NB4 (cell line): ENCODE results near the gene EPHA4.

ENCODE experiments used
- DNase-seq: peaks from one replicate; pipeline ENCODE4 v3.0.0; 2010; ENCODE audit warnings: low read depth
- H3K4me3 ChIP-seq: one replicate; pipeline ENCODE4 v1.5.1; 2011; ENCODE audit warnings: mild to moderate bottlenecking, low read depth, low read length, moderate library complexity
- MYC ChIP-seq: IDR thresholded peaks from 2 replicates; pipeline ENCODE4 v1.6.1; 2011; ENCODE audit warnings: low read depth, low read length
- POLR2A ChIP-seq: IDR thresholded peaks from 2 replicates; pipeline ENCODE4 v1.6.1; 2011; ENCODE audit warnings: mild to moderate bottlenecking; ENCODE audit not compliant: insufficient read length; ENCODE audit errors: extremely low read depth
- TF ChIP-seq, protein P1 (sequence below): IDR thresholded peaks from 2 replicates; pipeline ENCODE4 v1.6.1; 2011; ENCODE audit warnings: low read depth, low read length
- TF ChIP-seq, protein P2 (sequence below): IDR thresholded peaks from one replicate; pipeline ENCODE4 v1.5.1; 2012; ENCODE audit warnings: low read depth, low read length

EPHA4 gene

DNA sequence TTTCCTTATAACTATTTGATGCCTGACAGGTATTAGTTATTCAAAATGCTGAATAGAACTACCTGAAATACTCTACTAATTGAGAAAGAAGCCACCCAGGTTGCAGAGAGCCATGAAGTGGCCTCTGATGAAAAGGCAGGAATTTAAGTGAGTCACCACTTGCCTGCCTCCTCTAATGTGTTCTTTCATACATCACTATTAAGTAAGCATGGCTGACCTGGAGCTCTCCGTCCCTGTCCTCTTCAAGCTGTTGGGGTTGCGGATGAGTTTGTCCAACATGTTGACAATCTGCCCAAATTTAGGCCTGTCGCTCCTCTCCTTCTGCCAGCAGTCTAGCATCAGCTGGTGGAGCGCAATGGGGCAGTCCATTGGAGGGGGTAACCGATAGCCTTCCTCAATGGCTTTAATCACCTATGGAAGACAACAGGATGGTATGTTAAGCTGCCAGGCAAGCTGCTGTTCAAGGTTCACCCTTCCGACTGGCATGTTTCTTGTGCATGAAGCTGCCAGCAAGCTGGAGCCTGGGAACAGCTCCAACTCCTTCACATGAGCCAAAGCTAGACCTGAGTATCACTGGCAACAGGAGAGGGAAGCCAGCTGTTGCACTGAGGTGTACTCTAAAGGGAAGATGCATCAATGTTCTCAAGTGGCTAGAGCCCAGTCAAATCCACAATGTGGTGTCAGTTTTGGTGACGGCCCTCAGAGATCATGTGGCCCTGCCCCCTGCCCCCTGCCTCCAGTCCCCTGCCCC, 142.2 kb downstream of the EPHA4 start:
- TF ChIP-seq, protein P1, sequence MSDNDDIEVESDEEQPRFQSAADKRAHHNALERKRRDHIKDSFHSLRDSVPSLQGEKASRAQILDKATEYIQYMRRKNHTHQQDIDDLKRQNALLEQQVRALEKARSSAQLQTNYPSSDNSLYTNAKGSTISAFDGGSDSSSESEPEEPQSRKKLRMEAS: no peak
- TF ChIP-seq, protein P2, sequence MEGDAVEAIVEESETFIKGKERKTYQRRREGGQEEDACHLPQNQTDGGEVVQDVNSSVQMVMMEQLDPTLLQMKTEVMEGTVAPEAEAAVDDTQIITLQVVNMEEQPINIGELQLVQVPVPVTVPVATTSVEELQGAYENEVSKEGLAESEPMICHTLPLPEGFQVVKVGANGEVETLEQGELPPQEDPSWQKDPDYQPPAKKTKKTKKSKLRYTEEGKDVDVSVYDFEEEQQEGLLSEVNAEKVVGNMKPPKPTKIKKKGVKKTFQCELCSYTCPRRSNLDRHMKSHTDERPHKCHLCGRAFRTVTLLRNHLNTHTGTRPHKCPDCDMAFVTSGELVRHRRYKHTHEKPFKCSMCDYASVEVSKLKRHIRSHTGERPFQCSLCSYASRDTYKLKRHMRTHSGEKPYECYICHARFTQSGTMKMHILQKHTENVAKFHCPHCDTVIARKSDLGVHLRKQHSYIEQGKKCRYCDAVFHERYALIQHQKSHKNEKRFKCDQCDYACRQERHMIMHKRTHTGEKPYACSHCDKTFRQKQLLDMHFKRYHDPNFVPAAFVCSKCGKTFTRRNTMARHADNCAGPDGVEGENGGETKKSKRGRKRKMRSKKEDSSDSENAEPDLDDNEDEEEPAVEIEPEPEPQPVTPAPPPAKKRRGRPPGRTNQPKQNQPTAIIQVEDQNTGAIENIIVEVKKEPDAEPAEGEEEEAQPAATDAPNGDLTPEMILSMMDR: no peak
- TF ChIP-seq MYC (no peak), POLR2A (no peak)
- DNase-seq: no peak
- H3K4me3 ChIP-seq: no peak overlapping the region

DNA sequence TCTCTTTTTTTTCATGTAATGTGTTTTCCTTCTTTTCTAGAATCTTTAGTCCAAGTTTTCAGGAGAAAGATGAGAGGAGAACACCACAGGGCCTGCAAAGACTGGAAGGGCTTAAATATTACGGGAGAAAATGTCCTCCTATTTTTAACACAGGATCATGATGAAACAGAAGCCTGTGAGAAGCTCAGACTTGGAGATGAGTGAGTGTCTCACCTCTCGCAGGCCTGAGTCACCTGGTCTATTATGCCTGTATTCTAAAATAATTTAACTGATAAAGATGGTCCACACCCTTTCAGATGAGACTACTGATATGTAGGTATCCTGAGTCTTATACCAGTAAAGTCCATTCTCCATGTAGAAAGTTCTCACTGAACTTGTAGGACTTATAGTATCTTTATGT, 143.2 kb downstream of the EPHA4 start:
- no peak for DNase-seq
- H3K4me3 ChIP-seq: no peak overlapping the region
- TF ChIP-seq, protein P2: no peak
- no peak for TF ChIP-seq MYC
- TF ChIP-seq POLR2A: no peak
- TF ChIP-seq, protein P1: no peak

DNA sequence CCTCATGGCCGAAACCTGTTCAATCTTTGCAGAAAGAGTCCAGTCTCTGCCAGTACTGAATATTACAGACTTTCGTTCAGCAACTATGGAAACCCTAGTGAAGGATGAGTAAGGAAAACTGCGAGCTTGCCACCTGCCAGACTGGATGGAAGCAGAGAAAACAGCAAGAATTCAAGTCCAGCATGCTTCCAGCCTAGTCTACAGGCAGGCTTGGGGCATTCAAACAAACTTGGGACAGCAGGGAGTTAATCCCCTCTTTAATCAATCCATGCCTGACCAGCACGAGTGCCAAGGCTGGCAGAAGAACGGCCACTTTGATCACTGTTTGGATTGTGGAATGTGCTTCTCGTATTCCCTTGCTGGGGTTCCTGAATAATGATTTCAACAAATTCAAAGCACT, 145.2 kb downstream of the EPHA4 start:
- no peak overlapping the region for H3K4me3 ChIP-seq
- TF ChIP-seq MYC (no peak), POLR2A (no peak)
- TF ChIP-seq, protein P1: no peak
- TF ChIP-seq, protein P2: no peak
- DNase-seq: no peak

DNA sequence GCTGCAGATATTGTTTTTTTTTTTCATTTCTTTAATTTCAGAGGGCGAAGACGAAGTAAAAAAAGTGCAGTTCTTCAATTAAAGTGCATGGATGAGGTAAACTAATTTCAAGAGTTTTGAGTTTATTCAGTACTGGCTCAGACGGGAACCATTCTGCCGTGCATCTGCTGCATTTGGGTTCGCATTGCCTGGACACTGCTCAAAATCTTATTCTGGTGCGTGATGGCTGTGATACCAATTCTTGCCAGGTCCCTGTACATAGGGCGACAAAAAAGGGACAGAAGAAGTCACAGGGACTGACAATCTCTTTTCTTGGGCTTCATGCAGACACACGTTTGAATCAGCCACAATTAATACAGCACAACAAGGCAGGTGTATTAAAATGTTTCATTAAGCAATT, 146.2 kb downstream of the EPHA4 start:
- TF ChIP-seq, protein P1: no peak
- TF ChIP-seq, protein P2: no peak
- TF ChIP-seq MYC: no peak

DNA sequence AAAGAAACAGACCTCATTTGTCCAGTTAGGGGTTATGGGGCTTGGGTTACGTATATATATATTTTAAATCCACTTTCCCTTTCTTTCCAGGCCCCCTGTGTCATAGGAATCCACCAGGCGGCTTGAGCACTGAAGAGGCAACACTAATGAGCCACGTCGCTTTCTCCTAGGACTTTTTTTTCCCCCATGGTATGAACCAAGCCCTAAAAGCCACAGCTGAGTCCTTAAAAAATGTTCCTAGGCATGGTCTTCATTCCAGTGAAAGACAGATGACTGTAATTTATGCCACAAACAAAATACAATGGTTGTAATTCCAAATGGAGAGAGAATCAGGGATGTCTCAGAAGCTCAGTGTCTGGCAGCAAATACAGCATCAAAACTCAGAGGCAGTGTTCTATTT, 146.8 kb downstream of the EPHA4 start:
- H3K4me3 ChIP-seq: no peak overlapping the region
- TF ChIP-seq, protein P1: no peak
- TF ChIP-seq MYC (no peak), POLR2A (no peak)
- TF ChIP-seq, protein P2: no peak
- no peak for DNase-seq

More for the DNA sequence above, 146.2 kb downstream of the EPHA4 start:
- no peak for DNase-seq
- no peak overlapping the region for H3K4me3 ChIP-seq
